Subcutaneous abdominal adipose tissue (tissue), 5 donors: Measurements from ENCODE around the gene LZTR1.
"Not testable (repeated sequence)": the region's sequence is repeated elsewhere in the genome, so short reads cannot be mapped to it uniquely, and the experiment has no call there.

ENCODE experiments used
- H3K27ac ChIP-seq: one replicate; pipeline ENCODE4 v1.7.0; 2013; ENCODE audit warnings: low read depth, mild to moderate bottlenecking, inconsistent platforms, low read length, moderate library complexity
- H3K27me3 ChIP-seq, 5 donors: one replicate each; pipeline ENCODE4 v1.7.0; 2013; ENCODE audit warnings: low read length in 5 of 5, inconsistent platforms in 1 of 5; ENCODE audit not compliant: control insufficient read depth in 5 of 5, insufficient read depth in 4 of 5
- H3K36me3 ChIP-seq, 5 donors: one replicate each; pipeline ENCODE4 v1.7.0; 2013; ENCODE audit warnings: low read length in 5 of 5; ENCODE audit not compliant: control insufficient read depth in 5 of 5, insufficient read depth in 5 of 5
- H3K4me1 ChIP-seq, 5 donors: one replicate each; pipeline ENCODE4 v1.7.0; 2013; ENCODE audit warnings: low read length in 5 of 5, mild to moderate bottlenecking in 3 of 5, moderate library complexity in 1 of 5; ENCODE audit not compliant: control insufficient read depth in 5 of 5, insufficient read depth in 5 of 5
- H3K4me3 ChIP-seq, 5 donors: one replicate each; pipeline ENCODE4 v1.7.0; 2013; ENCODE audit warnings: low read length in 5 of 5, low read depth in 1 of 5
- H3K9ac ChIP-seq, 5 donors: one replicate each; pipeline ENCODE4 v1.7.0; 2013; ENCODE audit warnings: low read length in 5 of 5, mild to moderate bottlenecking in 4 of 5, moderate library complexity in 3 of 5
- H3K9me3 ChIP-seq, 5 donors: one replicate each; pipeline ENCODE4 v1.7.0; 2013; ENCODE audit warnings: low read length in 5 of 5; ENCODE audit not compliant: control insufficient read depth in 5 of 5
- donor health status: healthy.
- donor health status: healthy.
- donor health status: healthy.
- donor health status: healthy.
- donor health status: healthy.

Gene LZTR1

DNA sequence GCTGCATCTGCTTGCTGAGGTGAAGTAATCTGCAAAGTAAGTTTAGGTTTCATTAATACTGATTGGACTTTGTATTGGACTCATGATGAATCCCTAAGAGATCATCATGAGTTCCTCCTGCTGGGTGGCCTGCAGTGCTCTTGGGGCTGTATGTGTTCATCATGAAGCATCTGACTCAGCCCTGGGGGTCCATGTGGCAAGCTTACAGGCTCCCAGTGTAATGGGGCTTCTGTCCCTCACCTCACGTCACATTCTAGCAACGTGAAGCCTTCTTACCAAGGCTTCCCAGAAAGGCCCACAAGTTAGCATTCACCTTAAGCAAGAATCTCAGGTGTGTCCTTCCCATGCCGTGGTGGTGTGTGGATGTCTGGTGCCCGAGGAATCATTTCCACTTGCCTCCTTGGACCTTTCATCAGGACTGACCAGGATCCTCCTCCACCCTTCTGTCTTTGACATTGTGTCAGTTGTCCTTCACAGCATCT, 41.2 kb upstream of the LZTR1 start:
- Histone ChIP-seq H3K36me3 (peaks cover 0 to 13% (median 9%) of the 10 kb centered on the region in 5 donors), H3K27ac (no peak overlapping the region), H3K4me1 (peaks cover 0 to 38% (median 30%) of the 10 kb centered on the region in 5 donors)

DNA sequence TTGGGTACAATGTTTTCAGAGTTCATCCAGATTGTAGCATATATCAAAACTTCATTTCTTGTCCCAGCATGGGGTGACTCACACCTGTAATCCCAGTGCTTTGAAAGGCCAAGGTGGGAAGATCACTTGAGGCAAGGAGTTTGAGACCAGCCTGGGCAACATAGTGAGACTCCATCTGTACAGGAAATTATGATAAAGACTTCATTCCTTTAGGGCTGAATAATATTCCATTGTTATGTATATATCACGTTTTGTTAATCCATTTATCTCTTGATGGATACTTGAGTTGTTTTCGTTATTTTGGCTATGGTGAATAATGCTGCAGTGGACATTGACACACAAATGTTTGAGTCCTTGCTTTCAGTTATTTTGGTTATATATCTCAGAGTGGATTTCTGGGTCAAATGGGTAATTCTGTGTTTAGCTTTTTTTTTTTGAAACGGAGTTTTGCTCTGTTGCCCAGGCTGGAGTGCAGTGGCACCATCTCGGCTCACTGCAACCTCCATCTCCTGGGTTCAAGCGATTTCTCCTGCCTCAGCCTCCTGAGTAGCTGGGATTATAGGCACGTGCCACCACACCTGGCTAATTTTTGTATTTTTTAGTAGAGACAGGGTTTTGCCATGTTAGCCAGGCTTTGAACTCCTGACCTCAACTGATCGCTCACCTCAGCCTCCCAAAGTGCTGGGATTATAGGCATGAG, 39.7 kb upstream of the LZTR1 start:
- peaks cover 0 to 33% (median 21%) of the 10 kb centered on the region in 5 donors for H3K4me1 ChIP-seq
- not testable (repeated sequence) for H3K9me3 ChIP-seq, H3K36me3 ChIP-seq, H3K4me3 ChIP-seq, H3K9ac ChIP-seq, H3K27ac ChIP-seq, H3K27me3 ChIP-seq

More for the DNA sequence above, 41.2 kb upstream of the LZTR1 start:
- H3K4me3 ChIP-seq: no peak overlapping the region
- no peaks in the 10 kb centered on the region for H3K9me3 ChIP-seq
- no peak overlapping the region for H3K9ac ChIP-seq
- H3K27me3 ChIP-seq: no peaks in the 10 kb centered on the region

DNA sequence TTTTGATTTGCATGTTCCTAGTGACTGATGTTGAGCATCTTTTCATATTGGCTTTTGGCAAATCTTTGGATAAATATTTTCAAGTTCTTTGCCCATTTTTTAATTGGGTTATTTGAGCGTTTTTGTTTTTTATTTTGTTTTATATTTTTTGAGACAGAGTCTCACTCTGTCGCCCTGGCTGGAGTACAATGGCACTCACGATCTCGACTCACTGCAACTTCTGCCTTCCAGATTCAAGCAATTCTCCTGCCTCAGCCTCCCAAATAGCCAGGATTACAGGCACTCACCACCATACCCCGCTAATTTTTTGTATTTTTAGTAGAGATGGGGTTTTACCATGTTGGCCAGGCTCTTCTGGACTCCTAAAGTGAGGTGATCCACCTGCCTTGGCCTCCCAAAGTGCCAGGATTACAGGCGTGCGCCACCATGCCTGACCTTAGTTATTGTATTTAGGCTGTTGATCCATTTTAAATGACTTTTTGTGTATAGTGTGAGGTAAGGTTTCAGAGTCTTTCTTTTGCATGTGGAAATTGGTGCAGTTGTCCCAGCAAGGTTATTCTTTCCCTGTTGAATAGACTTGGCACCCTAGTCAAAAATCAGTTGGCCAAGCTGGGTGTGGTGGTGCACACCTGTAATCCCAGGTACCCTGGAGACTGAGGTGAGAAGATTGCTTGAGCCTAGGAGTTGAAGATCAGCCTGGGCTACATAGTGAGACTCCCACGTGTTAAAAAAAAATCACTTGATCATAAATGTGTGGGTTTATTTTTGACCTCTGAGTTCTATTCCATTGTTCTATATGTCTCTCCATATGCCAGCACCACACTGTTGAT, 38.8 kb upstream of the LZTR1 start:
- no peak overlapping the region for H3K9ac ChIP-seq
- H3K27me3 ChIP-seq: no peaks in the 10 kb centered on the region
- H3K9me3 ChIP-seq: no peaks in the 10 kb centered on the region
- H3K4me3 ChIP-seq: no peak overlapping the region
- H3K36me3 ChIP-seq: peaks cover 0 to 3% (median 0%) of the 10 kb centered on the region in 5 donors
- no peak overlapping the region for H3K27ac ChIP-seq
- H3K4me1 ChIP-seq: peaks cover 0 to 23% (median 14%) of the 10 kb centered on the region in 5 donors

- H3K36me3 ChIP-seq: peaks cover 0 to 3% (median 0%) of the 10 kb centered on the region in 5 donors
- H3K27me3 ChIP-seq: no peaks in the 10 kb centered on the region
- no peaks in the 10 kb centered on the region for H3K9me3 ChIP-seq
- no peak overlapping the region for H3K9ac ChIP-seq
- no peak overlapping the region for H3K4me3 ChIP-seq
- H3K4me1 ChIP-seq: peaks cover 0 to 21% (median 14%) of the 10 kb centered on the region in 5 donors
- H3K27ac ChIP-seq: no peak overlapping the region
Measured at GRCh38 chr22:20944042-20944441, 38.1 kb upstream of the LZTR1 start.

DNA sequence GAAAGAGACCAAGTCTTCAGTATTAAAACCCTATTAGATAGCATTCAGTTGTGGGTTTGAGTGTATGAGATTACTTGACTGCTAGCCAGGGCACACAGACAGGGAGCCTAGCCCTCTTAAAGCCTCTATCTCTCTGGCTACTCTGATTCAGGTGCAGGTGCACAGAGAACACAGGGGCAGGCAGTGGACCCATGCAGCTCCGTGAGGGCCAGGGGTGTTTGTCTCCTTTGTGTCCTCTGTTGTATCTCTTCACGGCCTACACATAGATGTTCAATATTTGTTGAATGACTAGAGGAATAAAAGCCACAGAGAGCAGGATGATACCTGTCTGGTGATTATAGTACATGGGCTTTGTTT, 36.5 kb upstream of the LZTR1 start:
- Histone ChIP-seq H3K4me1 (peaks cover 0 to 15% (median 6%) of the 10 kb centered on the region in 5 donors), H3K27me3 (no peaks in the 10 kb centered on the region), H3K36me3 (peaks cover under 1 to 16% (median 13%) of the 10 kb centered on the region in 5 donors), H3K27ac (no peak overlapping the region), H3K9ac (no peak overlapping the region), H3K9me3 (no peaks in the 10 kb centered on the region), H3K4me3 (no peak overlapping the region)

- Histone ChIP-seq H3K36me3 (peaks cover 4 to 21% (median 20%) of the 10 kb centered on the region in 5 donors), H3K4me3 (no peak overlapping the region), H3K4me1 (peaks cover 0 to 9% (median 0%) of the 10 kb centered on the region in 5 donors), H3K9ac (no peak overlapping the region), H3K9me3 (no peaks in the 10 kb centered on the region), H3K27me3 (no peaks in the 10 kb centered on the region), H3K27ac (no peak overlapping the region)
Measured at GRCh38 chr22:20946080-20946986, 35.8 kb upstream of the LZTR1 start.

- Histone ChIP-seq H3K27ac (no peak overlapping the region), H3K9ac (no peak overlapping the region), H3K9me3 (no peaks in the 10 kb centered on the region), H3K4me1 (peaks cover 0 to 9% (median 0%) of the 10 kb centered on the region in 5 donors), H3K36me3 (peaks cover 4 to 27% (median 23%) of the 10 kb centered on the region in 5 donors), H3K4me3 (no peak overlapping the region), H3K27me3 (no peaks in the 10 kb centered on the region)
Measured at GRCh38 chr22:20946991-20947390, 35.1 kb upstream of the LZTR1 start.

GRCh38 chr22:20948450-20948849, 33.6 kb upstream of the LZTR1 start:
- Histone ChIP-seq H3K36me3 (peaks cover 4 to 41% (median 30%) of the 10 kb centered on the region in 5 donors), H3K9me3 (no peaks in the 10 kb centered on the region), H3K4me1 (peaks cover 0 to 9% (median 0%) of the 10 kb centered on the region in 5 donors), H3K27me3 (no peaks in the 10 kb centered on the region), H3K9ac (no peak overlapping the region), H3K27ac (no peak overlapping the region), H3K4me3 (no peak overlapping the region)

GRCh38 chr22:20948989-20949388, 33.1 kb upstream of the LZTR1 start:
- H3K4me3 ChIP-seq: no peak overlapping the region
- peaks cover 0 to 9% (median 1%) of the 10 kb centered on the region in 5 donors for H3K4me1 ChIP-seq
- peaks cover 4 to 47% (median 34%) of the 10 kb centered on the region in 5 donors for H3K36me3 ChIP-seq
- no peaks in the 10 kb centered on the region for H3K27me3 ChIP-seq
- no peak overlapping the region for H3K9ac ChIP-seq
- H3K9me3 ChIP-seq: no peaks in the 10 kb centered on the region
- H3K27ac ChIP-seq: no peak overlapping the region
